Measurements from ENCODE around the gene TRDMT1.

DNA sequence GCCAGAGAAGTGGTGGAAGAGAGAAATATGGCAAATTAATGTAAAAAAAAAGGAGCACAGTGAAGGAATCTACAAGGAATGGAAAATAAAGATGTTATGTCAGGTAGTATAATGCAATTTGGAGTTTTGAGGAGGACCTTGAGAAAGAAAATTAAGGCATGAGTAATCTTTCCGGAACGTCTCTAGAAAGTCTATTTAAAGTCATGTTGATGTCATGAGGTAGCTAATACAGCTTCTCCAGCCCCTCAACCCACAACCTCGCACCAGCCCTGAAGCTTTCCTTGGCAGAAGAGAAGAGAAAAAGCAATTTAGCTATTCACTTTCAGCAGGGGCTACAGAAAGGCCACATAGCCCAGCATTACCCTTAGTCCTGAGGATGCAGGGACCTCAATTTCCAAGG lies 22.5 kb downstream of the TRDMT1 start:
- TF ChIP-seq, protein P1, sequence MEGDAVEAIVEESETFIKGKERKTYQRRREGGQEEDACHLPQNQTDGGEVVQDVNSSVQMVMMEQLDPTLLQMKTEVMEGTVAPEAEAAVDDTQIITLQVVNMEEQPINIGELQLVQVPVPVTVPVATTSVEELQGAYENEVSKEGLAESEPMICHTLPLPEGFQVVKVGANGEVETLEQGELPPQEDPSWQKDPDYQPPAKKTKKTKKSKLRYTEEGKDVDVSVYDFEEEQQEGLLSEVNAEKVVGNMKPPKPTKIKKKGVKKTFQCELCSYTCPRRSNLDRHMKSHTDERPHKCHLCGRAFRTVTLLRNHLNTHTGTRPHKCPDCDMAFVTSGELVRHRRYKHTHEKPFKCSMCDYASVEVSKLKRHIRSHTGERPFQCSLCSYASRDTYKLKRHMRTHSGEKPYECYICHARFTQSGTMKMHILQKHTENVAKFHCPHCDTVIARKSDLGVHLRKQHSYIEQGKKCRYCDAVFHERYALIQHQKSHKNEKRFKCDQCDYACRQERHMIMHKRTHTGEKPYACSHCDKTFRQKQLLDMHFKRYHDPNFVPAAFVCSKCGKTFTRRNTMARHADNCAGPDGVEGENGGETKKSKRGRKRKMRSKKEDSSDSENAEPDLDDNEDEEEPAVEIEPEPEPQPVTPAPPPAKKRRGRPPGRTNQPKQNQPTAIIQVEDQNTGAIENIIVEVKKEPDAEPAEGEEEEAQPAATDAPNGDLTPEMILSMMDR (IDR thresholded peaks at IDR 0.05): no peak
- TF ChIP-seq POLR2A (IDR thresholded peaks at IDR 0.05): no peak
- TF ChIP-seq EP300 (IDR thresholded peaks at IDR 0.05): no peak
- TF ChIP-seq POLR2AphosphoS5 (IDR thresholded peaks at IDR 0.05): no peak

Measured in suprapubic skin (tissue), 4 donors.